Loucy (cell line): Measurements from ENCODE around the gene ACP4.

Experiments
- EZH2phosphoT487 ChIP-seq: fragments of 200-600 bp; IDR thresholded peaks from 2 replicates; pipeline ENCODE4 v1.6.1; 2018; ENCODE audit warnings: antibody characterized with exemption, mild to moderate bottlenecking, moderate library complexity, borderline replicate concordance
- TF ChIP-seq, protein P1 (sequence below): fragments of 200-600 bp; sonication (generic); conservative IDR thresholded peaks from 2 replicates; pipeline ENCODE4 v1.5.1; 2014; ENCODE audit warnings: mild to moderate bottlenecking, antibody characterized with exemption, low read length

DNA sequence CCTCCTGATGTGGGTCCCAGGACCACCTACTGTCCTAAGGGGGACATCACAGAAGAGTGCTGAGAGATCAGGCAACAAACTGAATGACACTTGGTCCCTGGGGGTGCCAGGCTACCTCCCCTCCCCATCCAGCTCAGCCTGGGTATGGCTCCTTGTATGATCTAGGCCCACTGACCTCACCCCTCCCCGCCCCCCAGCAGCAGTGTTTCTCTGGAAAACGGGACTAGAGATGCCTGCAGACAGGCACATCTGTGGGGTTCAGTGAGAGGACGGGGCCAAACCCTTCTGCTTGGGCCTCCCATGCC lies 9.3 kb downstream of the ACP4 start:
- TF ChIP-seq, protein P1, sequence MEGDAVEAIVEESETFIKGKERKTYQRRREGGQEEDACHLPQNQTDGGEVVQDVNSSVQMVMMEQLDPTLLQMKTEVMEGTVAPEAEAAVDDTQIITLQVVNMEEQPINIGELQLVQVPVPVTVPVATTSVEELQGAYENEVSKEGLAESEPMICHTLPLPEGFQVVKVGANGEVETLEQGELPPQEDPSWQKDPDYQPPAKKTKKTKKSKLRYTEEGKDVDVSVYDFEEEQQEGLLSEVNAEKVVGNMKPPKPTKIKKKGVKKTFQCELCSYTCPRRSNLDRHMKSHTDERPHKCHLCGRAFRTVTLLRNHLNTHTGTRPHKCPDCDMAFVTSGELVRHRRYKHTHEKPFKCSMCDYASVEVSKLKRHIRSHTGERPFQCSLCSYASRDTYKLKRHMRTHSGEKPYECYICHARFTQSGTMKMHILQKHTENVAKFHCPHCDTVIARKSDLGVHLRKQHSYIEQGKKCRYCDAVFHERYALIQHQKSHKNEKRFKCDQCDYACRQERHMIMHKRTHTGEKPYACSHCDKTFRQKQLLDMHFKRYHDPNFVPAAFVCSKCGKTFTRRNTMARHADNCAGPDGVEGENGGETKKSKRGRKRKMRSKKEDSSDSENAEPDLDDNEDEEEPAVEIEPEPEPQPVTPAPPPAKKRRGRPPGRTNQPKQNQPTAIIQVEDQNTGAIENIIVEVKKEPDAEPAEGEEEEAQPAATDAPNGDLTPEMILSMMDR, result no peak
- no peak for TF ChIP-seq EZH2phosphoT487
